ENCODE measurements around the gene PLAC8L1.

DNA sequence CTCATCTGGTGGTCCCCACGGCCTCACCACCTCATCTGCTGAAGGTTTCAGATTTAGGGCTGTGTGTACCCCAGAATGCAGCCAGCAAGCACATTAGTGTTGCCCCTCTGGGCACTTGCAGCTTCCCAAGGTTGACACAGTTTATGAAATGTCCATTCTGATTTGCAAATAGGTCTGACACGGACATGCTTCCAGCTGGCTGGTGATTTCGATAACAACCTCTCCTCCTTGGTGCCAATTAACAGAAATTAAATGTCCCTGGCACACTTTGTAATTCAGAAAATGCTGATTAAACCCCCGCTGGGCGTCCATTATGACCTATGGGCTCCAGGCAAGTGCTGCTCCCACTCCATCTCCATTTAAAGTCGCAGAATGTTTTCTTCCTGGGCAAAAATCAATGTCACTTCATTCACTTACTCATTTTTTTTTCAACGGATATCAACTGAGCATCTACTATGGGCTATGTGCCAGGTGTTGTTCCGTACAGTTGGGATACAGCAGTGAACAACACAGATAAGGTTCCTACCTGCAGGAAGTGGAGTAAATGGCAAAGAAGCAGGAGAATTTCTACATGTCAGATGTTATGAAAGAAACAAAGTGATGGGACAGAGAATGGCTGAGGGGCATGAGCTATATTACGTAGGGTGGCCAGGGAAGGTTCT lies 32.0 kb downstream of the PLAC8L1 start:
- TF ChIP-seq, protein P1, sequence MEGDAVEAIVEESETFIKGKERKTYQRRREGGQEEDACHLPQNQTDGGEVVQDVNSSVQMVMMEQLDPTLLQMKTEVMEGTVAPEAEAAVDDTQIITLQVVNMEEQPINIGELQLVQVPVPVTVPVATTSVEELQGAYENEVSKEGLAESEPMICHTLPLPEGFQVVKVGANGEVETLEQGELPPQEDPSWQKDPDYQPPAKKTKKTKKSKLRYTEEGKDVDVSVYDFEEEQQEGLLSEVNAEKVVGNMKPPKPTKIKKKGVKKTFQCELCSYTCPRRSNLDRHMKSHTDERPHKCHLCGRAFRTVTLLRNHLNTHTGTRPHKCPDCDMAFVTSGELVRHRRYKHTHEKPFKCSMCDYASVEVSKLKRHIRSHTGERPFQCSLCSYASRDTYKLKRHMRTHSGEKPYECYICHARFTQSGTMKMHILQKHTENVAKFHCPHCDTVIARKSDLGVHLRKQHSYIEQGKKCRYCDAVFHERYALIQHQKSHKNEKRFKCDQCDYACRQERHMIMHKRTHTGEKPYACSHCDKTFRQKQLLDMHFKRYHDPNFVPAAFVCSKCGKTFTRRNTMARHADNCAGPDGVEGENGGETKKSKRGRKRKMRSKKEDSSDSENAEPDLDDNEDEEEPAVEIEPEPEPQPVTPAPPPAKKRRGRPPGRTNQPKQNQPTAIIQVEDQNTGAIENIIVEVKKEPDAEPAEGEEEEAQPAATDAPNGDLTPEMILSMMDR (optimal IDR thresholded peaks at IDR 0.05 in 1 of 3, IDR thresholded peaks at IDR 0.05 in 1 of 3, conservative IDR thresholded peaks at IDR 0.05 in 1 of 3; ENCODE audit: extremely low read depth in 1 of 3, insufficient read depth in 2 of 3, low read length in 3 of 3): no peak
- no peak for TF ChIP-seq EZH2 (IDR thresholded peaks at IDR 0.05; ENCODE audit: low read length)
